ENCODE results near the gene HERC2.
"Not testable (repeated sequence)": the region's sequence is repeated elsewhere in the genome, so short reads cannot be mapped to it uniquely, and the experiment has no call there.

The HERC2 gene

GRCh38 chr15:28273468-28273867 is 48.5 kb downstream of the HERC2 start:
- no peak for DNase-seq

- DNase-seq = no peak
Observed at GRCh38 chr15:28272587-28272986, 49.4 kb downstream of the HERC2 start.

- no peak for DNase-seq
Observed at GRCh38 chr15:28271697-28272260, 50.2 kb downstream of the HERC2 start.

- no peak for DNase-seq
Observed at GRCh38 chr15:28269097-28269496, 52.9 kb downstream of the HERC2 start.

- DNase-seq = no peak
Observed at GRCh38 chr15:28267727-28268126, 54.3 kb downstream of the HERC2 start.

GRCh38 chr15:28265334-28266019 is 56.5 kb downstream of the HERC2 start:
- DNase-seq = no peak

GRCh38 chr15:28264166-28264565 is 57.8 kb downstream of the HERC2 start:
- no peak for DNase-seq

- DNase-seq = no peak
Observed at GRCh38 chr15:28262438-28262837, 59.5 kb downstream of the HERC2 start.

GRCh38 chr15:28260722-28261121 is 61.3 kb downstream of the HERC2 start:
- no peak for DNase-seq

GRCh38 chr15:28260317-28260716 is 61.7 kb downstream of the HERC2 start:
- DNase-seq = no peak

GRCh38 chr15:28255965-28256364 is 66.0 kb downstream of the HERC2 start:
- DNase-seq = no peak

GRCh38 chr15:28252831-28253230 is 69.1 kb downstream of the HERC2 start:
- DNase-seq = no peak

- DNase-seq = no peak
Observed at GRCh38 chr15:28246605-28247004, 75.4 kb downstream of the HERC2 start.

- DNase-seq = no peak
Observed at GRCh38 chr15:28243901-28244300, 78.1 kb downstream of the HERC2 start.

GRCh38 chr15:28243399-28243798 is 78.6 kb downstream of the HERC2 start:
- DNase-seq = no peak

- DNase-seq = not testable (repeated sequence)
Observed at GRCh38 chr15:28238296-28238695, 83.7 kb downstream of the HERC2 start.

- DNase-seq = not testable (repeated sequence)
Observed at GRCh38 chr15:28231743-28232142, 90.2 kb downstream of the HERC2 start.

GRCh38 chr15:28231336-28231735 is 90.6 kb downstream of the HERC2 start:
- DNase-seq = not testable (repeated sequence)

- not testable (repeated sequence) for DNase-seq
Observed at GRCh38 chr15:28228990-28229640, 92.9 kb downstream of the HERC2 start.

GRCh38 chr15:28228096-28228495 is 93.9 kb downstream of the HERC2 start:
- DNase-seq = no peak

GRCh38 chr15:28227303-28227702 is 94.7 kb downstream of the HERC2 start:
- not testable (repeated sequence) for DNase-seq

- DNase-seq = not testable (repeated sequence)
Observed at GRCh38 chr15:28222612-28223011, 99.4 kb downstream of the HERC2 start.

GRCh38 chr15:28221696-28222095 is 100.3 kb downstream of the HERC2 start:
- not testable (repeated sequence) for DNase-seq

GRCh38 chr15:28219116-28219515 is 102.9 kb downstream of the HERC2 start:
- DNase-seq = no peak
